Peyer's patch (tissue), 4 donors: ENCODE data around the gene PRDM5.

Source experiments
- POLR2A ChIP-seq, 2 donors: fragments of 450-650 bp; IDR thresholded peaks; one replicate each; pipeline ENCODE4 v1.5.1; 2017; ENCODE audit warnings: antibody characterized with exemption in 2 of 2, mild to moderate bottlenecking in 2 of 2, moderate library complexity in 2 of 2
- TF ChIP-seq, protein P1 (sequence below), 6 experiments: fragments of 450-650 bp in 4 of 6; fragments of 200-600 bp in 2 of 6; sonication (generic) in 1 of 6; IDR thresholded peaks; one replicate each; pipeline ENCODE4 v1.5.1; 2017 to 2019; ENCODE audit warnings: antibody characterized with exemption in 6 of 6, mild to moderate bottlenecking in 3 of 6, moderate library complexity in 1 of 6

DNA sequence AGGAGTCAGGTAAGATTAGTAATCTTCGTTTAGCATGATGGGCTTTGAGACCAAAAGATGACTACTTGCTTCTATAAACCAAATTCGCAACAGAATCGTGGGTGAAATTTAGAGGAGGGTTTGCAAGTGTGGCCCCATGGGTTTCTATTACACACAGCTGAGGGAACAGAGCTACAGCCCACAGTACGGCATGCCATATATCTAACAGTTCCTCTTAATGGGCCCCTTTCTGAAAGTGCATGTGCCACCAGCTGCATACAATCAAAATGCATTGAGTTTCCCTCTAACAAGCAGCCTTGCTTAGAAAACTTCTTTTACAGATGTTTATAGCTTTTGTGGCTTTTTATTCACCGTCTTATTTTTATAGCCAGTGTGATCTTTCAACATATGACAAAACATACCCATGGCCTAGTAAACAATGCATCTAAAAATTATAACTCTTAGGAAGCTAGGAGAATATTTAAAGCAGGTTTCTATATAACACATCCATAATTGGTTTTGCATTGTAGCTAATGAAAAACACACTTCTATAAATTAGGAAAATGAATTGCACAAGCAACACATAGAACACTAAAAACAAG lies 202.1 kb downstream of the PRDM5 start:
- TF ChIP-seq, protein P1, sequence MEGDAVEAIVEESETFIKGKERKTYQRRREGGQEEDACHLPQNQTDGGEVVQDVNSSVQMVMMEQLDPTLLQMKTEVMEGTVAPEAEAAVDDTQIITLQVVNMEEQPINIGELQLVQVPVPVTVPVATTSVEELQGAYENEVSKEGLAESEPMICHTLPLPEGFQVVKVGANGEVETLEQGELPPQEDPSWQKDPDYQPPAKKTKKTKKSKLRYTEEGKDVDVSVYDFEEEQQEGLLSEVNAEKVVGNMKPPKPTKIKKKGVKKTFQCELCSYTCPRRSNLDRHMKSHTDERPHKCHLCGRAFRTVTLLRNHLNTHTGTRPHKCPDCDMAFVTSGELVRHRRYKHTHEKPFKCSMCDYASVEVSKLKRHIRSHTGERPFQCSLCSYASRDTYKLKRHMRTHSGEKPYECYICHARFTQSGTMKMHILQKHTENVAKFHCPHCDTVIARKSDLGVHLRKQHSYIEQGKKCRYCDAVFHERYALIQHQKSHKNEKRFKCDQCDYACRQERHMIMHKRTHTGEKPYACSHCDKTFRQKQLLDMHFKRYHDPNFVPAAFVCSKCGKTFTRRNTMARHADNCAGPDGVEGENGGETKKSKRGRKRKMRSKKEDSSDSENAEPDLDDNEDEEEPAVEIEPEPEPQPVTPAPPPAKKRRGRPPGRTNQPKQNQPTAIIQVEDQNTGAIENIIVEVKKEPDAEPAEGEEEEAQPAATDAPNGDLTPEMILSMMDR (IDR thresholded peaks at IDR 0.05): no peak
- TF ChIP-seq POLR2A (IDR thresholded peaks at IDR 0.05): no peak
